Measurements from ENCODE around the gene STAP2. TPM values are rescaled to one million over a fixed set of nuclear protein-coding genes. Genes with fewer than 3 reads are reported as not detected.
A peak's percentile ranks its signal among the peaks of the same experiment; 100 is the strongest.

STAP2 gene
- total and polyA plus RNA-seq, 8 donors: 17.4 to 65.5 (median 26.9) TPM

DNA sequence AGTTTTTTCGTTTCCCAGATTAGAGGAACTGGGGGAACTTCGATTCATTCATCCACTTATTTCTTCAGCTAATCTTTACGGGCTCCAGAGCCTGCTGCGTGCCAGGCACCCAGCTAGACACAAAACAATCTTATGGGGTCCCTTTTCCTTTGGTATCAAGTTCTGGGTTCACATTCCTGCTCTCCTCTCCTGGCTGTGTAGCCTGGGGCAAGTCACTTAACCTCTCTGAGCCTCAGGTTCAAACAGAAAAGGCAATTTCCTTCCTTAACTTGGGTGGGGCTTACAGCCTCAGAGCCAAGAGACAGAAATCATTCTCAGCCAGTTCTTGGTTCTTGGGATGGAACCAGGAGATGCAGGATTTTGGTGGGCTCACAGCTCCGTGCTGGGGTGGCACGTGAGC lies 53.7 kb downstream of the STAP2 start:
- H3K27ac ChIP-seq: no peak overlapping the region
- ATAC-seq (no peak), DNase-seq (no peak), FAIRE-seq (no peak)
- no peaks in the 10 kb centered on the region for H3K4me1 ChIP-seq
- WGBS, 2 donors: 58 to 65% methylated on average over 6 of the region's 6 CpGs
- TF ChIP-seq, protein P1, sequence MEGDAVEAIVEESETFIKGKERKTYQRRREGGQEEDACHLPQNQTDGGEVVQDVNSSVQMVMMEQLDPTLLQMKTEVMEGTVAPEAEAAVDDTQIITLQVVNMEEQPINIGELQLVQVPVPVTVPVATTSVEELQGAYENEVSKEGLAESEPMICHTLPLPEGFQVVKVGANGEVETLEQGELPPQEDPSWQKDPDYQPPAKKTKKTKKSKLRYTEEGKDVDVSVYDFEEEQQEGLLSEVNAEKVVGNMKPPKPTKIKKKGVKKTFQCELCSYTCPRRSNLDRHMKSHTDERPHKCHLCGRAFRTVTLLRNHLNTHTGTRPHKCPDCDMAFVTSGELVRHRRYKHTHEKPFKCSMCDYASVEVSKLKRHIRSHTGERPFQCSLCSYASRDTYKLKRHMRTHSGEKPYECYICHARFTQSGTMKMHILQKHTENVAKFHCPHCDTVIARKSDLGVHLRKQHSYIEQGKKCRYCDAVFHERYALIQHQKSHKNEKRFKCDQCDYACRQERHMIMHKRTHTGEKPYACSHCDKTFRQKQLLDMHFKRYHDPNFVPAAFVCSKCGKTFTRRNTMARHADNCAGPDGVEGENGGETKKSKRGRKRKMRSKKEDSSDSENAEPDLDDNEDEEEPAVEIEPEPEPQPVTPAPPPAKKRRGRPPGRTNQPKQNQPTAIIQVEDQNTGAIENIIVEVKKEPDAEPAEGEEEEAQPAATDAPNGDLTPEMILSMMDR (IDR thresholded peaks at IDR 0.05): no peak
- H3K9me3 ChIP-seq: no peaks in the 10 kb centered on the region
- no peaks in the 10 kb centered on the region for H3K27me3 ChIP-seq
- intact Hi-C loops (cut with DNase I): no loop called here
- no peaks in the 10 kb centered on the region for H3K36me3 ChIP-seq
- no peak overlapping the region for H3K4me3 ChIP-seq

- Histone ChIP-seq H3K27ac (no peak overlapping the region), H3K4me1 (peaks cover 0 to 2% (median under 1%) of the 10 kb centered on the region in 3 donors), H3K36me3 (no peaks in the 10 kb centered on the region), H3K9me3 (no peaks in the 10 kb centered on the region), H3K4me3 (no peak overlapping the region), H3K27me3 (no peaks in the 10 kb centered on the region)
- intact Hi-C loops (cut with DNase I): no loop called here
- peak in 3 of 4 donors; percentile 29 to 83 (median 40) for ATAC-seq
- DNase-seq: peak in 1 of 6 donors; percentile 23
- WGBS, 2 donors: 28 to 38% methylated on average over 20 of the region's 20 CpGs
- TF ChIP-seq, protein P1 (IDR thresholded peaks at IDR 0.05): no peak
- no peak for FAIRE-seq
Observed at GRCh38 chr19:4284176-4284958, 54.3 kb downstream of the STAP2 start.

- no peak for DNase-seq
- Histone ChIP-seq H3K36me3 (no peaks in the 10 kb centered on the region), H3K4me3 (peak overlapping the region in 2 of 4 donors; percentile 11 to 33), H3K27me3 (no peaks in the 10 kb centered on the region), H3K4me1 (peaks cover 0 to 6% (median 3%) of the 10 kb centered on the region in 3 donors), H3K9me3 (no peaks in the 10 kb centered on the region), H3K27ac (no peak overlapping the region)
- intact Hi-C loops (cut with DNase I): no loop called here
- TF ChIP-seq, protein P1 (IDR thresholded peaks at IDR 0.05): no peak
- FAIRE-seq: no peak
- peak in 1 of 4 donors; percentile 30 for ATAC-seq
- WGBS, 2 donors: 2% methylated on average over 55 to 71 of the region's 71 CpGs
Observed at GRCh38 chr19:4279530-4280422, 58.9 kb downstream of the STAP2 start.

DNA sequence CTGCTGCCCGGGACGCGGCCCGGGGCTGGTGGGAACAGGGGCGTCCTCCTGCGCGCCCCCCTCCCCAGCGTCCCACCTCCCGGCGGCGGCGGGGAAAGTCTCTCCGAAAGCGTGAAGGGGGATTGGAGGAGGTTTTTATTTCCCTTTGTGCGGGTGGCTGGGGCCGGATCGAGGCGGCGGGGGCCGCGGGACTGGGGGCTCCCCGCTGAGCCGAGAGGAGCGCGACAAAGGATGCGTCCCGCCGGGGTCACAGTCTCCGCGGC lies 59.4 kb downstream of the STAP2 start:
- no peaks in the 10 kb centered on the region for H3K27me3 ChIP-seq
- TF ChIP-seq, protein P1 (IDR thresholded peaks at IDR 0.05): no peak
- H3K4me1 ChIP-seq: peaks cover 0 to 6% (median 3%) of the 10 kb centered on the region in 3 donors
- 0 to 2% methylated on average over 5 to 28 of the region's 30 CpGs for WGBS, 2 donors
- FAIRE-seq (no peak), ATAC-seq (no peak), DNase-seq (no peak)
- intact Hi-C loops (cut with DNase I): no loop called here
- H3K27ac ChIP-seq: no peak overlapping the region
- H3K4me3 ChIP-seq: peak overlapping the region in 2 of 4 donors; percentile 11 to 33
- no peaks in the 10 kb centered on the region for H3K36me3 ChIP-seq
- no peaks in the 10 kb centered on the region for H3K9me3 ChIP-seq
